Measurements from ENCODE around the gene TMEM229B.

TMEM229B gene

DNA sequence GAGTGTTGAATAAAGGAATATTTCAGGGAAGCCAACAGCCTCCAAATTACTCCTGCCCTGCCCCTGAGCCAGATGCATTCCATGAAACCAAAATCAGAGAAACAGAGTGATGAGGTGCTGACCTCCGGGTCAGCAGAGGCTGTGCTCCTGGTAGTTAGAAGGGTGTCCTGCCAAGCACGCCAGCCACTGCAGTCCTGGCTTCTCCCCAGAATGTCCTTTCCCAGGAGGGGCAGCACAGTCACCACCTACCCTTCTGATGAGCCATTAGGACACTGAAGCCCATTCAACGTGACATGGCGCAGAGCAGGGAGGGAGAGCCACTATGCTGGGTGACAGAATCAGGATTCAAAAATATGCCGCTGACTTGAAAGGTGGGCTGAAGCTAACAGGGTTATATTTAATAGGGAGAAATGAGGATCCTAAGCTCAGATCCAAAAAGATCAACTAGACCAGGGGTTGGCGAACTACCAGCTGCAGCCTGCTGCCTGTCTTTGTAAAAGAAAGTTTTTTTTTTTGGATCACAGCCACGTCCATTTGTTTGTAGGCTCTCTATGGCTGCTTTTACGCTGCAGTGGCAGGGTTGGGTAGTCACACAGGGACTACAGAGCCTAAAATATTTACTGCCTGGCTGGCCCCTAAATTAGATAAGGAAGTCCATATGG is 42.0 kb downstream of the TMEM229B start:
- TF ChIP-seq EZH2 (IDR thresholded peaks at IDR 0.05; ENCODE audit: borderline replicate concordance, low read depth, low read length, severe bottlenecking): no peak
- no peak for ATAC-seq (ENCODE audit: insufficient read depth, low read depth)

DNA sequence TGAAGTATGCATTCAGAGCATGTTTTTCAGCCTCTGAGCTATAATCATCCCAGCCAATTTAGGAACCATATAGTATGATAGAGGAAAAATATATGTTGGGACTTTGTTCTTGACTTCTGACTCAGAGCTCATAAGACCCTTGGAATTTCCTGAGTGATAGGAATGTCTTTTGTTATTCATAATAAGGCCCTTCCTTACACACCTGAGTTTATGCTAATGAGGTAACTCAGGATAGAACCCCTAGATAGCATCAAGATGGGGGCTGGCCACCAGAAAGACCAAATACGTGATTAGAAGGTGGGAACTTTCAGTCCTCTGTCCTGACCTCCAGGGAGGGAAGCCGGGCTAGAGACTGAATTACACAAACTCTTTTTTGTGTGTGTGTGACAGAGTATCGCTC is 44.1 kb downstream of the TMEM229B start:
- Histone ChIP-seq H3K4me2 (ENCODE audit: insufficient read depth, low read length) (no peak overlapping the region), H3K36me3 (ENCODE audit: insufficient read depth, low read length) (no peaks in the 10 kb centered on the region)
- ATAC-seq (ENCODE audit: insufficient read depth, low read depth): no peak

More for the DNA sequence above, 42.0 kb downstream of the TMEM229B start:
- Histone ChIP-seq H3K4me2 (ENCODE audit: insufficient read depth, low read length) (no peak overlapping the region), H4K20me1 (ENCODE audit: insufficient read depth, low read length) (no peaks in the 10 kb centered on the region), H3K4me3 (ENCODE audit: low read depth in 1 of 2, low read length in 2 of 2) (no peak overlapping the region), H3K9ac (ENCODE audit: low read depth, low read length) (no peak overlapping the region), H3K4me1 (ENCODE audit: insufficient read depth, low read length) (no peaks in the 10 kb centered on the region), H3K27me3 (ENCODE audit: insufficient read depth, low read length, poor library complexity) (peaks cover 11% of the 10 kb centered on the region), H3K36me3 (ENCODE audit: insufficient read depth, low read length) (no peaks in the 10 kb centered on the region), H3K79me2 (ENCODE audit: insufficient read depth, low read length) (no peaks in the 10 kb centered on the region), H2AFZ (ENCODE audit: low read depth, low read length) (no peak overlapping the region), H3K9me3 (ENCODE audit: insufficient read depth, low read length, severe bottlenecking) (no peaks in the 10 kb centered on the region), H3K27ac (ENCODE audit: low read length) (no peak overlapping the region)
- no peak for DNase-seq

DNA sequence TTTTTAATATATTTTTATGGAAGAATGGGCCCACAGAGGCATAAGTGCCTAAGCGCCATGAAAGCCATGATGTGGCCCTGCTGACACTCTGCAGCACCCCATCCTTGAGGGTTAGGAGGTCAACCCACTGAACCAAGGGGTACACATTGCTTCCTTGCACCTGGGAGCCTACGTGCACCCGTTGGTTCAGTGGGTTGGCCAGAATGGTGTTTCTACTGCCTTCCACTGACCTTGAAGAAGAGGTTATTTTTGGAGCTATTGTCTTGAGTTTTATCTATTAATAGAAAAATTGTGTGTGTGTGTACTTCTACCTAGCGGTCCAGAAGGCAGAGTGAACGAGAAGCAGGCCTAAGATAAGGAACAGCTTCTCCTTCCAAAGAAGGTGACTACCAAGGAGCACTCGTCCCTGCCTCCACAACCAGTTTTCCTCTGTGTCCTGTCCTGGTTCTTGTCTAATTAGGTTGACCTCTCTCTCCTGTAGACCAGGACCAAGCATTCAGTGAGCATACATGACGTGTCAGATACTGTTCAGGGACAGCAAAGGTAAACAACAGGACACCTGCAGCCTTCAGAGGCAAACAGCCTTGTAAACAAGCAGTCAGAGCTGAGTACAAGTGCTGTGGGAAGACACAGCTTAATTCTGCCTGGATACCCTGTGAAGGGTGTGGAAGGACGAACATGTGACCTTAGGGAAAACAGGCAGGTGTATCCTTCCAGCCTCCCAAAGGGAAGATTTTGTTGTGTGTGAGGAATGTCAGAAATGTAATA is 46.2 kb downstream of the TMEM229B start:
- DNase-seq (no peak), ATAC-seq (ENCODE audit: insufficient read depth, low read depth) (no peak)
- Histone ChIP-seq H3K9me3 (ENCODE audit: insufficient read depth, low read length, severe bottlenecking) (no peaks in the 10 kb centered on the region), H2AFZ (ENCODE audit: low read depth, low read length) (no peak overlapping the region), H4K20me1 (ENCODE audit: insufficient read depth, low read length) (no peaks in the 10 kb centered on the region), H3K9ac (ENCODE audit: low read depth, low read length) (no peak overlapping the region), H3K36me3 (ENCODE audit: insufficient read depth, low read length) (no peaks in the 10 kb centered on the region), H3K27ac (ENCODE audit: low read length) (no peak overlapping the region), H3K27me3 (ENCODE audit: insufficient read depth, low read length, poor library complexity) (peaks cover 7% of the 10 kb centered on the region), H3K4me2 (ENCODE audit: insufficient read depth, low read length) (no peak overlapping the region), H3K4me3 (ENCODE audit: low read depth in 1 of 2, low read length in 2 of 2) (no peak overlapping the region), H3K4me1 (ENCODE audit: insufficient read depth, low read length) (no peaks in the 10 kb centered on the region), H3K79me2 (ENCODE audit: insufficient read depth, low read length) (no peaks in the 10 kb centered on the region)
- TF ChIP-seq EZH2 (IDR thresholded peaks at IDR 0.05; ENCODE audit: borderline replicate concordance, low read depth, low read length, severe bottlenecking): no peak
- TF ChIP-seq, protein P1, sequence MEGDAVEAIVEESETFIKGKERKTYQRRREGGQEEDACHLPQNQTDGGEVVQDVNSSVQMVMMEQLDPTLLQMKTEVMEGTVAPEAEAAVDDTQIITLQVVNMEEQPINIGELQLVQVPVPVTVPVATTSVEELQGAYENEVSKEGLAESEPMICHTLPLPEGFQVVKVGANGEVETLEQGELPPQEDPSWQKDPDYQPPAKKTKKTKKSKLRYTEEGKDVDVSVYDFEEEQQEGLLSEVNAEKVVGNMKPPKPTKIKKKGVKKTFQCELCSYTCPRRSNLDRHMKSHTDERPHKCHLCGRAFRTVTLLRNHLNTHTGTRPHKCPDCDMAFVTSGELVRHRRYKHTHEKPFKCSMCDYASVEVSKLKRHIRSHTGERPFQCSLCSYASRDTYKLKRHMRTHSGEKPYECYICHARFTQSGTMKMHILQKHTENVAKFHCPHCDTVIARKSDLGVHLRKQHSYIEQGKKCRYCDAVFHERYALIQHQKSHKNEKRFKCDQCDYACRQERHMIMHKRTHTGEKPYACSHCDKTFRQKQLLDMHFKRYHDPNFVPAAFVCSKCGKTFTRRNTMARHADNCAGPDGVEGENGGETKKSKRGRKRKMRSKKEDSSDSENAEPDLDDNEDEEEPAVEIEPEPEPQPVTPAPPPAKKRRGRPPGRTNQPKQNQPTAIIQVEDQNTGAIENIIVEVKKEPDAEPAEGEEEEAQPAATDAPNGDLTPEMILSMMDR (IDR thresholded peaks at IDR 0.05; ENCODE audit: borderline replicate concordance, extremely low read depth, low read length, poor library complexity, severe bottlenecking): no peak

More for the DNA sequence above, 44.1 kb downstream of the TMEM229B start:
- H4K20me1 ChIP-seq (ENCODE audit: insufficient read depth, low read length): no peaks in the 10 kb centered on the region
- no peak overlapping the region for H3K4me3 ChIP-seq (ENCODE audit: low read depth in 1 of 2, low read length in 2 of 2)
- peaks cover 11% of the 10 kb centered on the region for H3K27me3 ChIP-seq (ENCODE audit: insufficient read depth, low read length, poor library complexity)
- H3K9me3 ChIP-seq (ENCODE audit: insufficient read depth, low read length, severe bottlenecking): no peaks in the 10 kb centered on the region
- no peak overlapping the region for H3K9ac ChIP-seq (ENCODE audit: low read depth, low read length)
- H2AFZ ChIP-seq (ENCODE audit: low read depth, low read length): no peak overlapping the region
- H3K79me2 ChIP-seq (ENCODE audit: insufficient read depth, low read length): no peaks in the 10 kb centered on the region
- DNase-seq: no peak
- H3K4me1 ChIP-seq (ENCODE audit: insufficient read depth, low read length): no peaks in the 10 kb centered on the region
- no peak for TF ChIP-seq EZH2 (IDR thresholded peaks at IDR 0.05; ENCODE audit: borderline replicate concordance, low read depth, low read length, severe bottlenecking)
- TF ChIP-seq, protein P1 (IDR thresholded peaks at IDR 0.05; ENCODE audit: borderline replicate concordance, extremely low read depth, low read length, poor library complexity, severe bottlenecking): no peak
- no peak overlapping the region for H3K27ac ChIP-seq (ENCODE audit: low read length)

DNA sequence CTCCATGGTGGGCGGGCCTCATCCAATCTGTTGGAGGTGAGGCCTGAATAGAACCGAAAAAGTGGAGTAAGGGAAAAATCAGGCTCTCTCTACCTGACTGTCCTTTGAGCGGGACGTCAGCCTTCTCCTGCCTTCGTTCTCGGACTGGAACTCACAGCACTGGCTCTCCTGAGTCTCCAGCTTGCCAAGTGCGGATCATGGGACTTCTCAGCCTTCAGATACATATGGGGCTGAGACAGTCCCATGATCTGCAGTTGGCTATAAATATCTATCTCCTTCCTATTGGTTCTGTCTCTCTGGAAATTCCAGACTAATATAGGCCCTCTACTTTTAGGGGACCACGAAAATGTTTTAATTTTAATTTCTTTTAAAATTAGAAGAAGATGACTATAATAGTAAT is 46.8 kb downstream of the TMEM229B start:
- no peaks in the 10 kb centered on the region for H3K9me3 ChIP-seq (ENCODE audit: insufficient read depth, low read length, severe bottlenecking)

More for the DNA sequence above, 46.8 kb downstream of the TMEM229B start:
- Histone ChIP-seq H3K4me1 (ENCODE audit: insufficient read depth, low read length) (no peaks in the 10 kb centered on the region), H2AFZ (ENCODE audit: low read depth, low read length) (no peak overlapping the region), H3K4me3 (ENCODE audit: low read depth in 1 of 2, low read length in 2 of 2) (no peak overlapping the region), H4K20me1 (ENCODE audit: insufficient read depth, low read length) (no peaks in the 10 kb centered on the region), H3K9ac (ENCODE audit: low read depth, low read length) (no peak overlapping the region), H3K27ac (ENCODE audit: low read length) (no peak overlapping the region), H3K4me2 (ENCODE audit: insufficient read depth, low read length) (no peak overlapping the region), H3K79me2 (ENCODE audit: insufficient read depth, low read length) (no peaks in the 10 kb centered on the region), H3K27me3 (ENCODE audit: insufficient read depth, low read length, poor library complexity) (peaks cover 7% of the 10 kb centered on the region), H3K36me3 (ENCODE audit: insufficient read depth, low read length) (no peaks in the 10 kb centered on the region)
- TF ChIP-seq, protein P1 (IDR thresholded peaks at IDR 0.05; ENCODE audit: borderline replicate concordance, extremely low read depth, low read length, poor library complexity, severe bottlenecking): no peak
- no peak for DNase-seq
- ATAC-seq (ENCODE audit: insufficient read depth, low read depth): no peak

All from DND-41 (cell line).